Lower lobe of right lung (tissue), 2 donors: ENCODE results near the gene RFTN1. TPM values are rescaled to one million over a fixed set of nuclear protein-coding genes. Genes with fewer than 3 reads are reported as not detected.

Source experiments
- ATAC-seq, 2 donors: fragments of 200-7000 bp; cut with Tn5 transposase; one replicate each; pipeline ENCODE4 v1.9.1; 2020 to 2022; ENCODE audit warnings: mild to moderate bottlenecking in 2 of 2, moderate library complexity in 2 of 2
- DNase-seq: peaks from one replicate; pipeline ENCODE4 v3.0.0-alpha.2; 2020
- H3K27ac ChIP-seq: fragments of 200-600 bp; one replicate; pipeline ENCODE4 v1.8.0; 2022
- H3K27me3 ChIP-seq: fragments of 200-600 bp; one replicate; pipeline ENCODE4 v1.8.0; 2022; ENCODE audit warnings: low read depth
- H3K36me3 ChIP-seq: fragments of 200-600 bp; one replicate; pipeline ENCODE4 v1.8.0; 2022; ENCODE audit warnings: mild to moderate bottlenecking
- H3K4me1 ChIP-seq: fragments of 200-600 bp; one replicate; pipeline ENCODE4 v1.8.0; 2022
- H3K4me3 ChIP-seq: fragments of 200-600 bp; one replicate; pipeline ENCODE4 v1.8.0; 2022; ENCODE audit warnings: mild to moderate bottlenecking
- H3K9me3 ChIP-seq: fragments of 200-600 bp; one replicate; pipeline ENCODE4 v1.8.0; 2022
- intact Hi-C: fragments of 100-400 bp; cut with DNase I; formaldehyde crosslinking; loops from one replicate; pipeline ENCODE4 v1.11.0; 2022
- total RNA-seq: library from RNA; stranded (reverse); fragmentation: NEBNext Ultra II Directional; extraction: Animal tissue kit (Norgen Biotek cat#: 25700); gene quantifications from one replicate; pipeline ENCODE4 v1.2.1, GENCODE V29; 2021
- TF ChIP-seq, protein P1 (sequence below): fragments of 200-600 bp; IDR thresholded peaks from one replicate; pipeline ENCODE4 v1.8.0; 2022; ENCODE audit warnings: antibody characterized with exemption, mild to moderate bottlenecking
- donor health status: DM: no; HTN: yes; CAD: no; lungs with severe emphysema.

The RFTN1 gene
- total RNA-seq, 1 donor from 2014 or later: 58.2 TPM

GRCh38 chr3:16372362-16373292 is 140.9 kb downstream of the RFTN1 start:
- ATAC-seq: peak in 1 of 2 donors; percentile 56
- Histone ChIP-seq H3K27ac (peak overlapping the region; percentile 5), H3K4me3 (no peak overlapping the region)

GRCh38 chr3:16370872-16371740 is 142.4 kb downstream of the RFTN1 start:
- intact Hi-C loops: no loop called here
- DNase-seq (no peak), ATAC-seq (peak; percentile 26 to 68)
- Histone ChIP-seq H3K4me1 (peaks cover 47% of the 10 kb centered on the region), H3K4me3 (no peak overlapping the region), H3K27me3 (no peaks in the 10 kb centered on the region), H3K36me3 (peaks cover 40% of the 10 kb centered on the region), H3K27ac (no peak overlapping the region), H3K9me3 (no peaks in the 10 kb centered on the region)
- TF ChIP-seq, protein P1, sequence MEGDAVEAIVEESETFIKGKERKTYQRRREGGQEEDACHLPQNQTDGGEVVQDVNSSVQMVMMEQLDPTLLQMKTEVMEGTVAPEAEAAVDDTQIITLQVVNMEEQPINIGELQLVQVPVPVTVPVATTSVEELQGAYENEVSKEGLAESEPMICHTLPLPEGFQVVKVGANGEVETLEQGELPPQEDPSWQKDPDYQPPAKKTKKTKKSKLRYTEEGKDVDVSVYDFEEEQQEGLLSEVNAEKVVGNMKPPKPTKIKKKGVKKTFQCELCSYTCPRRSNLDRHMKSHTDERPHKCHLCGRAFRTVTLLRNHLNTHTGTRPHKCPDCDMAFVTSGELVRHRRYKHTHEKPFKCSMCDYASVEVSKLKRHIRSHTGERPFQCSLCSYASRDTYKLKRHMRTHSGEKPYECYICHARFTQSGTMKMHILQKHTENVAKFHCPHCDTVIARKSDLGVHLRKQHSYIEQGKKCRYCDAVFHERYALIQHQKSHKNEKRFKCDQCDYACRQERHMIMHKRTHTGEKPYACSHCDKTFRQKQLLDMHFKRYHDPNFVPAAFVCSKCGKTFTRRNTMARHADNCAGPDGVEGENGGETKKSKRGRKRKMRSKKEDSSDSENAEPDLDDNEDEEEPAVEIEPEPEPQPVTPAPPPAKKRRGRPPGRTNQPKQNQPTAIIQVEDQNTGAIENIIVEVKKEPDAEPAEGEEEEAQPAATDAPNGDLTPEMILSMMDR: no peak

More at GRCh38 chr3:16372362-16373292, 140.9 kb downstream of the RFTN1 start:
- intact Hi-C loops: no loop called here
- Histone ChIP-seq H3K27me3 (no peaks in the 10 kb centered on the region), H3K36me3 (peaks cover 41% of the 10 kb centered on the region), H3K4me1 (peaks cover 47% of the 10 kb centered on the region), H3K9me3 (no peaks in the 10 kb centered on the region)
- no peak for DNase-seq
- TF ChIP-seq, protein P1: no peak

DNA sequence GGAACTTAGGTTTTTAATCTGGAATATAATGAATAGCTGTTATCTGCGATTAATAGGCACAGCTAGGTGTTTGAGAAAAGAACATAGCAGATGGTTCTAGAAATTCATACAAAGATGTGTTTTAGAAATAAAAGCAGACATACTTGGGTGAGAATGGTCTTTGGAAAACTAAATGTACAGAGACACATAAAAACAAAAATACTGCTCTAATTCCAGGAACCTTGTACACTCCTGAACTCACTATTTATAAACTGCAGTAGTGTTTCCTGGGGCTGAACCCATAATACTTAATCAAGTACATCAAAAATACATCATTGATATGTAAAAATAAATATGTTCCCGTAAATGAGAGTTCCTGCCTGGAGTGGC is 143.0 kb downstream of the RFTN1 start:
- Histone ChIP-seq H3K27me3 (no peaks in the 10 kb centered on the region), H3K4me3 (no peak overlapping the region), H3K9me3 (no peaks in the 10 kb centered on the region), H3K36me3 (peaks cover 36% of the 10 kb centered on the region), H3K4me1 (peaks cover 47% of the 10 kb centered on the region), H3K27ac (no peak overlapping the region)
- intact Hi-C loops: no loop called here
- ATAC-seq (no peak), DNase-seq (no peak)
- TF ChIP-seq, protein P1: no peak

- Histone ChIP-seq H3K27ac (no peak overlapping the region), H3K36me3 (peaks cover 39% of the 10 kb centered on the region), H3K4me1 (peaks cover 47% of the 10 kb centered on the region), H3K9me3 (no peaks in the 10 kb centered on the region), H3K4me3 (no peak overlapping the region), H3K27me3 (no peaks in the 10 kb centered on the region)
- ATAC-seq: peak; percentile 59 to 62
- TF ChIP-seq, protein P1: no peak
- no peak for DNase-seq
- intact Hi-C loops: no loop called here
Measured at GRCh38 chr3:16369885-16370284, 143.6 kb downstream of the RFTN1 start.

GRCh38 chr3:16369276-16369675 is 144.2 kb downstream of the RFTN1 start:
- DNase-seq (no peak), ATAC-seq (no peak)
- H3K9me3 ChIP-seq: no peaks in the 10 kb centered on the region
- H3K4me3 ChIP-seq: no peak overlapping the region
- no peak overlapping the region for H3K27ac ChIP-seq
- H3K36me3 ChIP-seq: peaks cover 42% of the 10 kb centered on the region
- intact Hi-C loops: no loop called here
- peaks cover 42% of the 10 kb centered on the region for H3K4me1 ChIP-seq
- H3K27me3 ChIP-seq: no peaks in the 10 kb centered on the region
- TF ChIP-seq, protein P1: no peak
